GM19351 (cell line): ENCODE data around the gene FCGR3B.
"Not testable (repeated sequence)": the region's sequence is repeated elsewhere in the genome, so short reads cannot be mapped to it uniquely, and the experiment has no call there.

Experiments used
- ATAC-seq: cut with Tn5 transposase; IDR thresholded peaks from one replicate; pipeline ENCODE4 v1.9.1; 2021; ENCODE audit warnings: mild to moderate bottlenecking, moderate library complexity; ENCODE audit not compliant: unreplicated experiment

The FCGR3B gene

GRCh38 chr1:161606541-161607336, 24.2 kb downstream of the FCGR3B start:
- ATAC-seq = not testable (repeated sequence)

- not testable (repeated sequence) for ATAC-seq
Observed at GRCh38 chr1:161605762-161606540, 25.0 kb downstream of the FCGR3B start.

- ATAC-seq = not testable (repeated sequence)
Observed at GRCh38 chr1:161605024-161605423, 26.0 kb downstream of the FCGR3B start.

GRCh38 chr1:161597077-161597476, 33.9 kb downstream of the FCGR3B start:
- not testable (repeated sequence) for ATAC-seq

GRCh38 chr1:161595583-161595982, 35.4 kb downstream of the FCGR3B start:
- ATAC-seq = not testable (repeated sequence)

GRCh38 chr1:161595173-161595572, 35.8 kb downstream of the FCGR3B start:
- not testable (repeated sequence) for ATAC-seq

- not testable (repeated sequence) for ATAC-seq
Observed at GRCh38 chr1:161594269-161594984, 36.5 kb downstream of the FCGR3B start.

- ATAC-seq = not testable (repeated sequence)
Observed at GRCh38 chr1:161593092-161593755, 37.8 kb downstream of the FCGR3B start.

- not testable (repeated sequence) for ATAC-seq
Observed at GRCh38 chr1:161592586-161592985, 38.4 kb downstream of the FCGR3B start.

GRCh38 chr1:161589920-161590319, 41.1 kb downstream of the FCGR3B start:
- ATAC-seq = not testable (repeated sequence)

- ATAC-seq = not testable (repeated sequence)
Observed at GRCh38 chr1:161589365-161589764, 41.6 kb downstream of the FCGR3B start.

GRCh38 chr1:161588596-161588995, 42.4 kb downstream of the FCGR3B start:
- ATAC-seq = not testable (repeated sequence)

- ATAC-seq = not testable (repeated sequence)
Observed at GRCh38 chr1:161582882-161583281, 48.1 kb downstream of the FCGR3B start.

GRCh38 chr1:161580879-161581537, 50.0 kb downstream of the FCGR3B start:
- ATAC-seq = peak; percentile 83

- ATAC-seq = peak; percentile 38
Observed at GRCh38 chr1:161579856-161580507, 51.0 kb downstream of the FCGR3B start.

GRCh38 chr1:161576676-161577075, 54.3 kb downstream of the FCGR3B start:
- not testable (repeated sequence) for ATAC-seq
